Measurements from ENCODE around the gene MT1E. TPM values are rescaled to one million over a fixed set of nuclear protein-coding genes. Genes with fewer than 3 reads are reported as not detected.
A peak's percentile ranks its signal among the peaks of the same experiment; 100 is the strongest.

MT1E gene
- total RNA-seq, 5 donors from 2014 or later (not counting 1 experiment from before 2014, with no cell fraction given) = 1.9 to 10.8 (median 6.1) TPM

GRCh38 chr16:56611281-56611833 lies 14.2 kb upstream of the MT1E start:
- WGBS (ENCODE audit: insufficient coverage) = 78% methylated on average over 1 of the region's 2 CpGs
- ChIA-PET CTCF (interaction anchor here (0.6 to 2.3 kb wide), 5 partner anchors 10 to 1124 kb away, joined by 3 to 8 read pairs (median 5); no protein-coding TSS in a partner anchor), POLR2A (interaction anchor here in 1 of 2 donors (0.5 kb wide), 1 partner anchor 84 kb away, joined by 3 read pairs; no protein-coding TSS in a partner anchor)
- Histone ChIP-seq H3K4me1 (ENCODE audit: control insufficient read depth in 1 of 2, extremely low read depth in 1 of 2, insufficient read depth in 2 of 2, low read length in 2 of 2) (peaks cover 27 to 51% of the 10 kb centered on the region in 2 experiments), H3K9me3 (no peaks in the 10 kb centered on the region), H3K27ac (ENCODE audit: low read length) (peak overlapping the region; percentile 95), H3K4me3 (ENCODE audit: control insufficient read depth in 1 of 2, extremely low read depth in 1 of 2, low read length in 1 of 2) (no peak overlapping the region), H3K27me3 (replicated peaks in 1 of 2; ENCODE audit: control insufficient read depth in 2 of 2, extremely low read depth in 1 of 2, insufficient read depth in 2 of 2, low read length in 1 of 2) (peaks cover 0 to 3% of the 10 kb centered on the region in 2 experiments), H3K36me3 (ENCODE audit: control insufficient read depth in 2 of 2, extremely low read depth in 1 of 2, insufficient read depth in 1 of 2, low read length in 1 of 2) (no peaks in the 10 kb centered on the region)
- Mint-ChIP-seq H3K4me1 (peaks cover 47 to 56% (median 49%) of the 10 kb centered on the region in 3 donors), H3K4me3 (peak overlapping the region in 2 of 3 donors; percentile 17 to 96), H3K27me3 (no peaks in the 10 kb centered on the region), H3K9me3 (no peaks in the 10 kb centered on the region), H3K27ac (peak overlapping the region; percentile 93 to 98), H3K36me3 (no peaks in the 10 kb centered on the region)
- ATAC-seq (replicated peaks in 1 of 4) = no peak
- DNase-seq = no peak

- ATAC-seq (replicated peaks in 1 of 4) = no peak
- H3K36me3 Mint-ChIP-seq = no peaks in the 10 kb centered on the region
- H3K9me3 Mint-ChIP-seq = no peaks in the 10 kb centered on the region
- H3K4me1 ChIP-seq (ENCODE audit: control insufficient read depth in 1 of 2, extremely low read depth in 1 of 2, insufficient read depth in 2 of 2, low read length in 2 of 2) = peaks cover 23 to 42% of the 10 kb centered on the region in 2 experiments
- H3K27me3 Mint-ChIP-seq = peaks cover 0 to 19% of the 10 kb centered on the region in 2 donors
- peaks cover 15 to 18% of the 10 kb centered on the region in 2 experiments for H3K27me3 ChIP-seq (replicated peaks in 1 of 2; ENCODE audit: control insufficient read depth in 2 of 2, extremely low read depth in 1 of 2, insufficient read depth in 2 of 2, low read length in 1 of 2)
- no peak overlapping the region for H3K4me3 ChIP-seq (ENCODE audit: control insufficient read depth in 1 of 2, extremely low read depth in 1 of 2, low read length in 1 of 2)
- CTCF ChIA-PET = interaction anchor here in 1 of 2 donors (1.1 to 2.0 kb wide), 2 partner anchors 10 to 88 kb away, joined by 3 to 6 read pairs; no protein-coding TSS in a partner anchor
- H3K9me3 ChIP-seq = no peaks in the 10 kb centered on the region
- no peak for DNase-seq
- H3K4me1 Mint-ChIP-seq = peaks cover 39 to 44% (median 41%) of the 10 kb centered on the region in 3 donors
- POLR2A ChIA-PET = no interaction called here
- H3K27ac ChIP-seq (ENCODE audit: low read length) = no peak overlapping the region
- no peak overlapping the region for H3K27ac Mint-ChIP-seq
- no peak overlapping the region for H3K4me3 Mint-ChIP-seq
- H3K36me3 ChIP-seq (ENCODE audit: control insufficient read depth in 2 of 2, extremely low read depth in 1 of 2, insufficient read depth in 1 of 2, low read length in 1 of 2) = no peaks in the 10 kb centered on the region
These were observed 11.9 kb upstream of the MT1E start for GRCh38 chr16:56613706-56614105.

DNA sequence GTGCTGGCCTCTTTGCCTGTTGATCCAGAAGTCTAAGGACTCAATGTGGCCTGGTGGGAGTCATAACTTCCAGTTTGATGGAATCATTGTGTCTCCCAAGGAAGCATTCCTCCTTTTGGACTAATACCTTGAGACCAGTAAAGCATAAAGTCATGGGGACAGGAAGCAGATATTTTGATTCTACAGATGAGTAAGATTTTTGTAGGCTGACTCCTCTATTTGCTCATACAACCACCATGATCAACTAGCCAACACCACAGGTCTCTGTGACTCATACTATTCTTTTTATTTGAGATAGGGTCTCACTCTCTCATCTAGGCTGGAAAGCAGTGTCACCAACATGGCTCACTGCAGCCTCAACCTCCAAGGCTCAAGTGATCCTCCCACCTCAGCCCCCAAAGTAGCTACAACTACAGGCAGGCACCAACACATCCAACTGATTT lies 11.0 kb upstream of the MT1E start:
- no peaks in the 10 kb centered on the region for H3K9me3 Mint-ChIP-seq
- DNase-seq (no peak), ATAC-seq (replicated peaks in 1 of 4) (no peak)
- H3K27ac Mint-ChIP-seq = peak overlapping the region in 1 of 2 donors; percentile 29
- no peak overlapping the region for H3K4me3 Mint-ChIP-seq
- Histone ChIP-seq H3K27ac (ENCODE audit: low read length) (no peak overlapping the region), H3K36me3 (ENCODE audit: control insufficient read depth in 2 of 2, extremely low read depth in 1 of 2, insufficient read depth in 1 of 2, low read length in 1 of 2) (no peaks in the 10 kb centered on the region), H3K4me1 (ENCODE audit: control insufficient read depth in 1 of 2, extremely low read depth in 1 of 2, insufficient read depth in 2 of 2, low read length in 2 of 2) (peaks cover 17 to 33% of the 10 kb centered on the region in 2 experiments), H3K4me3 (ENCODE audit: control insufficient read depth in 1 of 2, extremely low read depth in 1 of 2, low read length in 1 of 2) (no peak overlapping the region), H3K27me3 (replicated peaks in 1 of 2; ENCODE audit: control insufficient read depth in 2 of 2, extremely low read depth in 1 of 2, insufficient read depth in 2 of 2, low read length in 1 of 2) (peaks cover 16 to 18% of the 10 kb centered on the region in 2 experiments), H3K9me3 (no peaks in the 10 kb centered on the region)
- no peaks in the 10 kb centered on the region for H3K36me3 Mint-ChIP-seq
- ChIA-PET CTCF (interaction anchor here in 1 of 2 donors (0.6 kb wide), 1 partner anchor 680 kb away, joined by 3 read pairs; no protein-coding TSS in a partner anchor), POLR2A (interaction anchor here in 1 of 2 donors (0.6 to 1.0 kb wide), 2 partner anchors 14 to 162 kb away, joined by 3 to 6 read pairs; no protein-coding TSS in a partner anchor)
- peaks cover 32 to 36% (median 35%) of the 10 kb centered on the region in 3 donors for H3K4me1 Mint-ChIP-seq
- peaks cover 0 to 22% of the 10 kb centered on the region in 2 donors for H3K27me3 Mint-ChIP-seq

GRCh38 chr16:56615353-56615752 lies 10.2 kb upstream of the MT1E start:
- peaks cover 0 to 22% of the 10 kb centered on the region in 2 donors for H3K27me3 Mint-ChIP-seq
- no peak for ATAC-seq (replicated peaks in 1 of 4)
- no peak overlapping the region for H3K4me3 Mint-ChIP-seq
- peaks cover 17 to 18% of the 10 kb centered on the region in 2 experiments for H3K27me3 ChIP-seq (replicated peaks in 1 of 2; ENCODE audit: control insufficient read depth in 2 of 2, extremely low read depth in 1 of 2, insufficient read depth in 2 of 2, low read length in 1 of 2)
- H3K9me3 ChIP-seq = no peaks in the 10 kb centered on the region
- H3K4me1 Mint-ChIP-seq = peaks cover 25 to 28% (median 27%) of the 10 kb centered on the region in 3 donors
- H3K9me3 Mint-ChIP-seq = no peaks in the 10 kb centered on the region
- DNase-seq = no peak
- WGBS (ENCODE audit: insufficient coverage) = 83% methylated on average over 1 of the region's 3 CpGs
- no peak overlapping the region for H3K27ac ChIP-seq (ENCODE audit: low read length)
- no peak overlapping the region for H3K27ac Mint-ChIP-seq
- H3K4me3 ChIP-seq (ENCODE audit: control insufficient read depth in 1 of 2, extremely low read depth in 1 of 2, low read length in 1 of 2) = no peak overlapping the region
- H3K36me3 Mint-ChIP-seq = no peaks in the 10 kb centered on the region
- no peaks in the 10 kb centered on the region for H3K36me3 ChIP-seq (ENCODE audit: control insufficient read depth in 2 of 2, extremely low read depth in 1 of 2, insufficient read depth in 1 of 2, low read length in 1 of 2)
- ChIA-PET CTCF (interaction anchor here in 1 of 2 donors (0.6 kb wide), 1 partner anchor 679 kb away, joined by 3 read pairs; no protein-coding TSS in a partner anchor), POLR2A (interaction anchor here in 1 of 2 donors (0.6 to 1.2 kb wide), 2 partner anchors 11 to 162 kb away, joined by 3 read pairs; no protein-coding TSS in a partner anchor)
- H3K4me1 ChIP-seq (ENCODE audit: control insufficient read depth in 1 of 2, extremely low read depth in 1 of 2, insufficient read depth in 2 of 2, low read length in 2 of 2) = peaks cover 9 to 25% of the 10 kb centered on the region in 2 experiments

- no peak overlapping the region for H3K27ac Mint-ChIP-seq
These were observed 8.9 kb upstream of the MT1E start for GRCh38 chr16:56616608-56617211.

More at GRCh38 chr16:56616608-56617211, 8.9 kb upstream of the MT1E start:
- H3K4me1 ChIP-seq (ENCODE audit: control insufficient read depth in 1 of 2, extremely low read depth in 1 of 2, insufficient read depth in 2 of 2, low read length in 2 of 2) = peaks cover 3 to 13% of the 10 kb centered on the region in 2 experiments
- ATAC-seq (replicated peaks in 1 of 4) = peak in 1 of 4 experiments; percentile 17
- Mint-ChIP-seq H3K36me3 (no peaks in the 10 kb centered on the region), H3K27me3 (peaks cover 0 to 22% of the 10 kb centered on the region in 2 donors), H3K9me3 (no peaks in the 10 kb centered on the region), H3K4me3 (peak overlapping the region; percentile 23 to 75 (median 39)), H3K4me1 (peaks cover 12 to 15% (median 15%) of the 10 kb centered on the region in 3 donors)
- peaks cover 17 to 18% of the 10 kb centered on the region in 2 experiments for H3K27me3 ChIP-seq (replicated peaks in 1 of 2; ENCODE audit: control insufficient read depth in 2 of 2, extremely low read depth in 1 of 2, insufficient read depth in 2 of 2, low read length in 1 of 2)
- H3K4me3 ChIP-seq (ENCODE audit: control insufficient read depth in 1 of 2, extremely low read depth in 1 of 2, low read length in 1 of 2) = peak overlapping the region; percentile 34 to 35
- POLR2A ChIA-PET = no interaction called here
- H3K27ac ChIP-seq (ENCODE audit: low read length) = no peak overlapping the region
- CTCF ChIA-PET = no interaction called here
- DNase-seq = no peak
- no peaks in the 10 kb centered on the region for H3K9me3 ChIP-seq
- no peaks in the 10 kb centered on the region for H3K36me3 ChIP-seq (ENCODE audit: control insufficient read depth in 2 of 2, extremely low read depth in 1 of 2, insufficient read depth in 1 of 2, low read length in 1 of 2)
- WGBS (ENCODE audit: insufficient coverage) = 48% methylated on average over 18 of the region's 23 CpGs
